Activated T-cell treated with anti-CD3 and anti-CD28 coated beads for 24 hours (primary cell): ENCODE measurements around the gene HPS6.
A peak's percentile ranks its signal among the peaks of the same experiment; 100 is the strongest.
"Not testable (repeated sequence)": the region's sequence is repeated elsewhere in the genome, so short reads cannot be mapped to it uniquely, and the experiment has no call there.

Experiments
- DNase-seq: peaks from one replicate; pipeline ENCODE4 v3.0.0-alpha.2; 2020; ENCODE audit warnings: low read depth

Gene HPS6

DNA sequence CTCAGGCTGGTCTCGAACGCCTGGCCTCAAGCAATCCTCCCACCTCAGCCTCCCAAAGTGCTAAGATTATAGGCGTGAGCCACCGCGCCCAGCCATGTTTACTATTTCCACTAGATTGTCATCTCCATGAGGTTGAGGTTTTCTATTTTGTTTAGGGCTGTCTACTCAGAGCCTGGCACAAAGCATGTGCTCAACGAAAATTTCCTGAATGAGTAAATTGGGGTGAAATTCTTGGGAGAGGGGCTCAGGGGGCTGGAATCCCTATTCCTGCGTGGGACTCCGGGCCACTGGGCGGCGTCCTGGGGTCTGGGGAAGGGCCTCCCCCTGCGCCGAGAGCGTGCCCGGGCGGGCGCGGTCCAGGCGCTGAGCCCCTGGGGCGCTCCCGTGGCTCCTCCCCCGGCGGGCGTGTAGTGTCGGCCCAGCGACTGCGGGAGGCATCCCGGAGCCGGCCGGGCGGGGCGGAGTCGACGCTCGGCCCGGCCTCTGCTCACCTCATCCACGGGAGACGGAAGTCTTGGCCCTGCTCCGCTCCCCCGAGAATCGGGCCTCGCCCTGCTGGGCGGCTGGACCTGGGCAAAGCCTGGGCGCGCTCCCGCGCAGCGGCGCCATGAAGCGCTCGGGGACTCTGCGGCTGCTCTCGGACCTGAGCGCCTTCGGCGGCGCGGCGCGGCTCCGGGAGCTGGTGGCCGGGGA is at the start of gene HPS6:
TSS of gene HPS6 (plus strand) at position 482 of the 693 bp plus-strand sequence. CDS start at position 608, 126 bp downstream.
- DNase-seq = peak; percentile 85

DNA sequence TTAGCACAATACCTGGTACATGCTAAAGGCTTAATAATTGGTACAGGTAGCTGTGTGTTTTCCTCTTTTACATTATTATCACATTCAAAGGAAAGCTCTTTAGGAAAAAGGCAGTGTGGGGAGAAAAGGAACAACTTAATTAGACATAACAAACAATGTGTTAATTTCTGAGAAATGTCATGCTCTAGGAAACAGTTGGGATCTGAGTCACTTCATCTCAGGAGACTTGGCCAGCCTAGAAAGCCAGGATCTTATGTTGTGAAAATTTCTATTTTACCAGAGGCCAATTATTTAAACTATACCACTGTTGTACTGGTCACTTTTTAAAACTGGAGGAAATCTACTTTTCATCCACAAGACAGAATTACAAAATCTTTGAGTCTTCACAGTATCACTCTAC is 48.7 kb upstream of the HPS6 start:
- no peak for DNase-seq

DNA sequence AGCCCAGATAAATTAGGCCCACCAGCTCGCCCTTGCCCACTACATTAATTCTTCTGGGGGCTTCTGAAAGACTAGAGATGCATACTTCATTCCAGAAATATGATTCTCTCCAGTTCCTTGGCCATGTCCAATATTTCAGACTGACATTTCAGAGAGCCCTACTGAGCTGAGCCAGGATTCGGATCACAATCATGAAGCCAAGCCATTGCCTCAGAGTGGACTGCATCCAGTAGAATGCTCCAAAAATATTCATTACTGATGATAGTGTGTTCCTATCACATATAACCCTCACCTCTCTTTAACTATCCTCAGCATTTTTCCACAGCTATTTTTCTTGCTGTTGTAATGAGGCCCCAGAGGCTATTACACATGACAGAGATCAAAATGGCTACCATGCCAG is 47.9 kb upstream of the HPS6 start:
- DNase-seq = no peak

DNA sequence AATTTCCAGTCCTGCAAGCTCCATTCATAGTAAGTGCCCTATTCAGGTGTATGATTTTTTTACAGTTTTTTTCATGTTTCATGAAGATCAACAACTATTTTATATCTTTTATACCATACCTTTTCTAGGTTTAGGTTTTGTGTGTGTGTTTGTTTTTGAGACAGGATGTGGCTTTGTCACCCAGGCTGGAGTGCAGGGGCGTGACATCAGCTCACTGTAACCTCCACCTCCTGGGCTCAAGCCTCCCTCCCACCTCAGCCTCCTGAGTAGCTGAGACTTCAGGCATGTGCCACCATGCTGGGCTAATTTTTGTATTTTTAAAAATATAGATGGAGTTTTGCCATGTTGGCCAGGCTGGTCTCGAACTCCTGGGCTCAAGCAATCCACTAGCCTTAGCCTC is 44.2 kb upstream of the HPS6 start:
- DNase-seq = no peak

DNA sequence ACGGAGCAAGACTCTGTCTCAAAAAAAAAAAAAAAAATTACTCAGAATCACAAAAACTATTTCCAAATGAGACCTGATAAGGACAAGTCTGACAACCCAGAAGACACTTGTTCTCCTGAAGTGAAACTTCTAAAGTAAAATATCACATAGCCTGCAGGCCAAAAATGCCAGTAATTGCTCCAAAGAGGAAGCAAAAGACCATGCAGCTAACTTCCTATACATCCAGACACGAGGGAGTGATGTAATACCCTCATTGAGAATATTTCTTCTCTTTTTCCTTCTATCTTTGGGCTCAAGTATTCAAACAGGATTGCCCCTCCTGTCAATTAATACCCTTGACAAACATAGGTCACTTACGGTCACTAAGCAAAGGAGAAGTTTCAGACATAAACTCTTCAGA is 40.4 kb upstream of the HPS6 start:
- no peak for DNase-seq

DNA sequence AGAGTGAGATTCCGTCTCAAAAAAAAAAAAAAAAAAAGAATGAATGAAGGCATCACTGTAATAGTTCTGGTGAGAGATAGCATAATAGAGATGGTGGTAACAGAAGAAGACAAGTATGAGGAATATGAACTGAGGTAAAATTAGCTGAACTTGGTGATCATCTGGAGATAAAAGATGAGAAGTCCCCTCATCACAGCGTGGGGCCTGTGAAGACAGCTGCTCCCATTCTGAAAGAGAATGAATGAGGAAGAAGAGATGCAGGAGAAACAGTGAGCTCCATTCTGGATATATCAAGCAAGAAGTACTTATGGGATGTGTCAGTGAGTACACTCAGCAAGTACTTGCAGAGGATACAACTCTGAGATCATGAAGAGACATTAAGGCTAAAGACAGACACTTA is 37.9 kb upstream of the HPS6 start:
- no peak for DNase-seq

DNA sequence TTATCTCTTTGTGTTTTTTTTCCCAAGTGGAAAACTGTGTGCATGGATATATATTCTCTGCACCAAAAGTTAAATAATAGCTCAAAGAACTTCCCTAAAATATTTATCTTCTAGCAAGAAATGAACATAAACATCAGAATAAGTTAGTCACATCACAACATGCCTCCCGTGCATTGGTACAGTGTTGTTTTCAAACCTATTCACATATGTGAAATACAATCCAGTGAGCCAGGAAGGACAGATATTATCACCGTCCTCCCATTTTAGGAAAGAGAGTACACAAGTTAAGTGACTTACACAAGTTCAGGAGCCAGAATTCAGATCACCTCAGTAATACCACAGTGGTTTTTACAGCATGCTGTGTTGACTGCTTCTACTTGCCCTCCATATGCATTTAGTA is 31.4 kb upstream of the HPS6 start:
- DNase-seq = no peak

DNA sequence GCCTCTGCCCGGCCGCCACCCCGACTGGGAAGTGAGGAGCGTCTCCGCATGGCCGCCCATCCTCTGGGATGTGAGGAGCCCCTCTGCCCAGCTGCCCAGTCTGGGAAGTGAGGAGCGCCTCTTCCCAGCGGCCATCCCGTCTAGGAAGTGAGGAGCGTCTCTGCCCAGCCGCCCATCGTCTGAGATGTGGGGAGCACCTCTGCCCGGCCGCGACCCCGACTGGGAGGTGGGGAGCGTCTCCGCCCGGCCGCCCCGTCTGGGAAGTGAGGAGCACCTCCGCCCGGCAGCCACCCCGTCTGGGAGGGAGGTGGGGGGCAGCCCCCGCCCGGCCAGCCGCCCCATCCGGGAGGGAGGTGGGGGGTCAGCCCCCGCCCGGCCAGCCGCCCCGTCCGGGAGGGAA is 29.3 kb upstream of the HPS6 start:
- not testable (repeated sequence) for DNase-seq

DNA sequence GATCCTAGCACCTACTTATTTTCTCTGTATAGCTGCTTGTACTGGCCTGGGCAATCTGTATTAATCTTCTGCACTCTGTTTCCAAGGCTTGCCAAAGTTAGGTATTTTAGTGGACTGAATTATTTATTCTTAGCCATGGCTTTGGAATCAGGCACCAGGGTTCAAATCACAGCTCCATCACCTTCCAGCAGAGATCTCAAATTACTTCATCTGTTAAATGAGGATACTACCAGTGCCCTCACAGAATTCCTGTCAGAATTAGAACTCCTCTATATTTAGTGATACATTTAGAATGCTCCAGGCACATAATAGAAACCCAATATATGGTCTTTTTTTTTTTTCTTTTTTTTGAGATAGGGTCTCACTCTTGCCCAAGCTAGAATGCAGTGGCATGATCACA is 26.7 kb upstream of the HPS6 start:
- no peak for DNase-seq

DNA sequence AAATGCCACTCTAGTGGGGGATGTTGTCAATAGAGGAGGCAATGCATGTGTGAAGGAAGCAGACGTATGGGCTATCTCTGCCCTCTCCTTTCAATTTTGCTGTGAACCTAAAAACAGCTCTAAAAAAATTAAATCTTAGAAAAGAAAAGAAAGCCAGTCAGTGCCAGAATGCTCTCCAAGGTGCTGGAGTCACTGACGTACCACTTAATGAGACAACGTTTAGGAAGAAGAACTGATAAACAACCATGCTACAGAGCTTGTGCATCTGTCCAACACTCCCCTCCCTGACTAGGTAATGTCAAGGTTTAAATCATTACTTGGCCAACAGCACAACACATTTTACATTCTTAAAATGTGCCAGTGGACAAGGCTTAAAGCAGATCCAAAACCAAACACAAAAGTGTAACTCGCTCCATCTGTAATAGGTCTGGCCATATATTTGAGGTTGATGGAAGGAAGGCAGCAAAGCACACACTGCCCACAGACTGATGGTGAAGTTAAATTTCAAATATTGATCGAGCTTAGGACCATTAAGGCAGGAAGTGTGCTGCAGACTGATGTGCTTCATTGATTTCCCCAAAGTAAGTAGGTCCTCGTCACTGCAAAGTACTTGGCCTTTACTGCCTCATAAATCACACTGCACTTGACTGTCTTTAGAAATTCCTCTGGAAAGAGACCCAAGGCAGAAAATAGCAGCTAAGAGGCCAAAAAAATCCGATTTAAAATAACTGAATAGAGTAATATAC is 24.7 kb upstream of the HPS6 start:
- DNase-seq = no peak

DNA sequence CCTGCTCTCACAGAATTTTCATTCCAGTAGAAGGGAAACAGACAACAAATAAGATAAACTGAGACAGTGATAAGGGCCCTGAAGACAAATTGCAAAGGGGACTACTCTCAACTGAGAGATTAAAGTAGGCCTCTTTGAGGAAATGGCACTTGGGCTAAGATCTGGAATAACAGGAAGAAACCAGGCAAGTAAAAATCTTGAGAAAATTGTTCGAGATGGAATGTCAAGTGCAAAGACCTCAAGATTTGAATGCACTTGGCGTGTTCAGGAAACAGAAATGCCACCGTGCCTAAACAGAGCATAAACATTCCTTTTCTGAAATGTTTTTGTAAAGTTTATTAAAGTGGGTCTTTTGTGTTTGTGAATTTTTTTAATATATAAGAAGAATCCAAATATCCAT is 19.9 kb upstream of the HPS6 start:
- DNase-seq = no peak

DNA sequence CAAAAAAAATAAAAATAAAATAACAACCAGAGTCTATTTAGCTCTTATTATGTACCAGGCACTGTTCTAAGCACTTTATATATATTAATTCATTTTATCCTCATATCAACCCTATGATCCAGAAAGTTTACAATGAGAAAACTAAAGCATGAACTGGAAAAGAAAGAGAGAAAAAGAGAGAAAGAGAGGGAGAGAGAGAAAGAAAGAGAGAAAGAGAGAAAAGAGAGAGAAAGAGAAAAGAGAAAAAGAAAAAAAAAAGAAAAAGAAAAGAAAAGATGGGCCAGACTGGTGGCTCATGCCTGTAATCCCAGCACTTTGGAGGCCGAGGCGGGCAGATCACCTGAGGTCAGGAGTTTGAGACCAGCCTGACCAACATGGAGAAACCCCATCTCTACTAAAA is 19.1 kb upstream of the HPS6 start:
- no peak for DNase-seq

DNA sequence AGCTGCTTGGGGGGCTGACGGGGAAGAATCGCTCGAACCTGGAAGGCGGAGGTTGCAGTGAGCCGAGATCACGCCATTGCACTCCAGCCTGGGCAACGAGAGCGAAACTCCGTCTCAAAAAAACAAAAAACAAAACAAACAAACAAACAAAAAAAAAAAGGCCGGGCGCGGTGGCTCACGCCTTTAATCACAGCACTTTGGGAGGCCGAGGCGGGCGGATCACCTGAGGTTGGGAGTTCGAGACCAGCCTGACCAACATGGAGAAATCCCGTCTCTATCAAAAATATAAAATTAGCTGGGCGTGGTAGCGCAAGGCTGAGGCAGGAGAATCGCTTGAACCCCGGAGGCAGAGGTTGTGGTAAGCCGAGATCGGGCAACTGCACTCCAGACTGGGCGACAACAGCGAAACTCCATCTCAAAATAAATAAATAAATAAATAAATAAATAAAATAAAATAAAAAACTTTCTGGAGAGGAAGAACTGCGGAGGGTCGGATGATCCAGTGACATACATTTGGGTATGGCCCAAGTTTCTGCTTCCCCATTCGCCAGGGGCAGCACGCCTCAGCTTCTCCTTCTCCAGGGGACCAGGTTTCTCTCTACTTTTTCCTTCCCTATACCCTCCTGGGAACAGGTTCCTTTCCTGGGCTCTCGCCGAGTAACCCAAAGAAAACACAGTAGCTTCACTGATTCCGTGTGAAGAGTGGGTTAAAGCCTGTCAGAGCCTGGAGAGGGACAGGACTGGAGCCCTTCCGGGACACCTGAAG is 10.1 kb upstream of the HPS6 start:
- not testable (repeated sequence) for DNase-seq

DNA sequence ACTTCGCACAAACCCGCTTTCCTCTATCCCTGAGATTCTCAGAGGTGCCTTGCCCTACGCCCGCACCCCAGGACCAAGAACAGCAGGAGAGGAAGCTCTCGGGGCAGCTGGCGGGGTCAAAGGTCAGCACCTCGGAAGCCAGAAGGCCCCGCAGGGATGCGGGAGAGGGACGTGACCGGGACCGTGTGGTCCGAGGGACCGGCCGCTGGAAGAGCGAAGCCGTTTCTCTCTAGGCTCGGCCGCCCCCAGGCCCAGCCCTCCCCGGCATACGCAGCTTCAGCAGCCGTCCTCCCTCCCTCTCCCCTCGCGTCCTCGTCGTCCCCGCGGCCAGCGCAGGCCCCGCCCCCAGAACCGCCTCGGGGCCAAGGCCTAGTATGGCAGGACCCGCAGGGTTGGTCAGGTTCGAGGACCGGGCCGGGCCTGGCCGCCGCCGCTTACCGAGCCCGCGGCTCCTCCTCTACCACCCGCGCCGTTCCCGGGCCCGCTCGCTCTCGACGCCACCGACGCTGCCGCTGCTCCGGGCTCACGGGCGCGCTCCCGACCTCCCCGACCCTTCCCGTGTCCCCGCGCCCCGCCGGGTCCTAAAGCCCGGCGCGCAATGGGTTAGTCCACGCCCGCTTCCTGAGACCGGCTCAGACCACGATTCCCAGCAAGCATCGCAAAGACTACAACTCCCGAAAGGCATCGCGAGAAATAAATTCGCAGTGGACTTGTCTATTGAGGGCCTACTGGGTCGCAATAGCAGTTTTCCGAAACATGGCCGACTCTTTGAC is 9.3 kb upstream of the HPS6 start, which contains the start of gene ARMH3:
TSS of gene ARMH3 (minus strand) at position 527 of the 773 bp plus-strand sequence. CDS start 16,059 bp downstream, outside the sequence.
- peak; percentile 86 for DNase-seq

DNA sequence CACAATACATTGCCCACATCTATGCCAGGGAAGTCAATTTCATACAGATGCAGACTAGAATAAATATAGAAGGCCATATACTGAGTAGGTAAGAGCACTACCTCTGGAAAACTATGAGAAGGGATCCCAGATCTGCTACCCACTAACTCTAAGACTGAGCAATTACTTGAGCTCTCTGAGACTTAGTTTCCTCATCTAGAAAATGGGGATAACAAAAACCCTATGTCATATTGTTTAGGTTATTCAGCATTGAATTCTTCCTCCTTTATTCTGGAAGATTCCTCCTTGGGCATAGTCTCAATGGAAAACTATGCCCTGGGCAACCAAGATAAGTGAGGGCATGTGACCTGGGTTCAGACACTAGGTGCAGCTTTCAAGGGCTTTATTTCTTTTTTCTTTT is 5.2 kb upstream of the HPS6 start:
- no peak for DNase-seq

DNA sequence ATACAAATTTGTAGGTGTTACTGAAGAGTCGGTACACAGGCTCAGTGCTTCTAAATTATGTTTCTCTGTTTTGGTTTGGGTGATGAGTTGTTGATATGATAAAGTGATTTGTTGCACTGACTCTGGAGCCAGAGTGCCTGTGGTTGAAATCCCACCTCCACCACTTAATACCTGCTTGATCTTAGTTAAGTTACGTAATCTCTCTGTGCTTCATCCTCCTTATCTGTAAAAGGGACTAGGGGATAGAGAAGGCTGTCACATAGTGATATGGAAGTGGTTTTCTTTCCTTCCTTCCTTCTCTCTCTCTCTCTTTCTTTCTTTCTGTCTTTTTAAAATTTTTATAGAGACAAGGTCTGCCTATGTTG is 664 bp upstream of the HPS6 start:
- no peak for DNase-seq

DNA sequence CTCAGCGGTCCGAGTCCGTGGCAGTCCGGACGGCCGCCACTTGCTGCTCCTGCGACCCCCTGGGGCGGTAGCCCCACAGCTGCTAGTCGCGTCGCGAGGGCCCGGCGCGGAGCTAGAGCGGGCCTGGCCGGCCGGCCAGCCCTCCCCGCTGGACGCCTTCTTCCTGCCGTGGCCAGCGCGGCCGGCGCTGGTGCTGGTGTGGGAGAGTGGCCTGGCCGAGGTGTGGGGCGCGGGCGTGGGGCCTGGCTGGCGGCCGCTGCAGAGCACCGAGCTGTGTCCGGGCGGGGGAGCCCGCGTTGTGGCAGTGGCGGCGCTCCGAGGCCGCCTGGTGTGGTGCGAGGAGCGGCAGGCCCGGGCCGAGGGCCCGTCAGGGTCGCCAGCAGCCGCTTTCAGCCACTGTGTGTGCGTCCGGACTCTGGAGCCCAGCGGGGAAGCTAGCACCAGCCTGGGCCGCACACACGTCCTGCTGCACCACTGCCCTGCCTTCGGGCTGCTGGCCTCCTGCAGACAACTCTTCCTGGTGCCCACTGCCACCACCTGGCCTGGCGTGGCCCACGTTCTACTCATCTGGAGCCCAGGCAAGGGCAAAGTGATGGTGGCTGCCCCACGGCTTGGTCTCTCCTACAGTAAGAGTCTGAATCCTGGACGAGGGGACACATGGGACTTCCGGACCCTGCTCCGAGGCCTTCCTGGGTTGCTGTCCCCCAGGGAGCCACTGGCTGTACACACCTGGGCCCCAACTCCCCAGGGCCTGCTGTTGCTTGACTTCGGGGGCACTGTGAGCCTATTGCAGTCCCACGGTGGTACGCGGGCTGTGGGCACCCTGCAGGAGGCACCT is 631 bp downstream of the HPS6 start:
- DNase-seq = no peak

DNA sequence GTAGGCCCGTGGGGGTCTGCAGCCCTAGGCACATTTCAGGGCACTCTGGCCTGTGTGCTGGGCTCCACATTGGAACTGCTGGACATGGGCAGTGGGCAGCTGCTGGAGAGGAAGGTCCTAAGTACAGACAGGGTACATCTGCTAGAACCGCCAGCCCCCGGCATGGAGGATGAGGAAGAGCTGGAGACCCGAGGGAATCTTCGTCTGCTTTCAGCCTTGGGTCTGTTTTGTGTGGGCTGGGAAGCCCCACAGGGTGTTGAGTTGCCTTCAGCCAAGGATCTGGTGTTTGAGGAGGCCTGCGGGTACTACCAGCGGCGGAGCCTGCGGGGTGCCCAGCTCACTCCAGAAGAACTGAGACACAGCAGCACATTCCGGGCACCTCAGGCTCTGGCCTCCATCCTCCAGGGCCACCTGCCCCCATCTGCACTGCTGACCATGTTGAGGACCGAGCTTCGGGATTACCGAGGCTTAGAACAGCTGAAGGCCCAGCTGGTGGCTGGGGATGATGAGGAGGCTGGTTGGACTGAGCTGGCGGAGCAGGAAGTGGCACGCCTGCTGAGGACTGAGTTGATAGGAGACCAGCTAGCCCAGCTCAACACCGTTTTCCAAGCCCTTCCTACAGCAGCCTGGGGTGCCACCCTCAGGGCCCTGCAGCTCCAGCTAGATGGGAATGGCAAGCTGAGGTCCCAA is 1.4 kb downstream of the HPS6 start:
- no peak for DNase-seq

DNA sequence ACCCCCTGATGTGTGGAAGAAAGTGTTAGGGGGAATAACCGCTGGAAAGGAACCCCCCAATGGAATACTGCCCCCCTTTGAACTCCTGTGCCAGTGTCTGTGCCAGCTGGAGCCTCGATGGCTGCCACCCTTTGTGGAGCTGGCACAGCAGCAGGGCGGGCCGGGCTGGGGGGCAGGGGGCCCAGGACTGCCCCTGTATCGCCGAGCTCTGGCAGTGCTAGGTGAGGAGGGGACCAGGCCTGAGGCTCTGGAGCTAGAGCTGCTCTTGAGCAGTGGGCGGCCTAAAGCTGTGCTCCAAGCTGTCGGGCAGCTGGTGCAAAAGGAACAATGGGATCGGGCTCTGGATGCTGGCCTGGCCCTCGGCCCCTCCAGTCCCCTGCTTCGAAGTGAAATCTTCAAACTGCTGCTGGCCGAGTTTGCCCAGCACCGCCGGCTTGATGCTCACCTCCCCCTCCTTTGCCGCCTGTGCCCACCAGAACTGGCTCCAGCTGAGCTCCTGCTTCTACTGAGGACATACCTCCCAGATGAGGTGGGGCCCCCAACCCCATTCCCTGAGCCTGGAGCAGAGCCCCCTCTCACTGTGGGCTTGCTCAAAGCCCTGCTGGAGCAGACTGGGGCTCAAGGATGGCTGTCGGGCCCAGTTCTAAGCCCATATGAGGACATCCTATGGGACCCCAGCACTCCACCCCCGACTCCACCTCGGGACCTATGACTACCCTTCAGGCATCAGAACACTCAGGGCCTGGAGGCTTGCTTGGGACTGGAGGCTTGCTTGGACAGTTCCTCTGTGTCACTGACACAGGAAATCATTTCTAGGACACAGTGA is 2.2 kb downstream of the HPS6 start:
- DNase-seq = no peak

DNA sequence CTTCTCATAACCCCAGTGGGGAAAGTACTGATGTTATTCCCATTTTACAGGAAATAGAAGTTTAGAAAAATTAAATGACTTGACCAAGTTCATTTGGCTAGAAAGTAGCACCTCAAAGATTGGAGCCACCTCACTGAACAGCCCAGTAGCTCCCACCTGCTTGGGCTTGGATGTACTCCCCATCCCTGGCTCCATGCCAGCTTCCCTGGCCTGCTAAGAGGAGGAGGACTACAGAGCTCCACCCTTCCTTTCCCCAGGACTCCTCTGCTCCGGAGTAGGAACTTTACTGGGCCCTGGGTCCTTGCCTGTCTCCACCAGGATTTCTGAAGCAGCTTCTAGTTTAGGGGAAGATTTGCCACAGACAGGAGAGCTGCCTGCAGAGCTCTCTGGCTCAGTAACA is 3.1 kb downstream of the HPS6 start:
- no peak for DNase-seq
